ENCODE data around the gene JPH2.
"Not testable (repeated sequence)": the region's sequence is repeated elsewhere in the genome, so short reads cannot be mapped to it uniquely, and the experiment has no call there.

Gene JPH2

DNA sequence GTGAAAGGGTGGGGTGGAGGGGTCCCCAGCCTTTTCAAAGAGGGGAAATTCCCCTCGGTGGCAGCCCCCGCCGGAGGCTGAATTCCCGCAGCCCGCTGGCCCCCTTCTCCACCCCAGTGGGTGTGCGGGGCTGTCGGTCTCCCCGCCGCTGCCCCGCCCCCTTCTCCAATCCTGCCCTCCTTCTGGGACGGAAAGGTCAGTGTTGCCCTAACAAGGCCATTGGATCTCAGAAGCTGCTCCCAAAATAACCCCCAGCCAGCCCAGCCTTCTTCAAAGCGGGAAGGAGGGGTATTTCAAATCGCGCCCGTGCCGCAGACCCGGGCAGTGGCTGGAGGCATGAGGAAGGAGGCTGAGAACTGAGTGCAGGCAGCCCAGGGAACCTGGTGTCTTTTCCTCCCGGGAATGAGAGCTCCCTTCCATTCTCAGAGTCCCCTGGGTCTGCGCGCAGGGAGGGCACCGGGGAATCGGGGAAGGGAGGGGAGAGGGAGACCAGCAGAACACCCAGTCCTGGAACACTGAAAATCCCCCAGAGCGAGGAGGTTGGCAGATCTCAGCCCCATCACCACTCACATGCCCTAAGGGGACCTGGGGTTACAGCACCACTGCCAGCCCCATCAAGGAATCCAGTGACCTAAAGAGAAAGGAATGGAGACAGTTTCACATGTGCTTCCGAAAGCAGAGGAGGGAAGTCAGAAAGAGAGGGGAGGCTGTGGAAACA, at the start of gene JPH2:
JPH2 (minus strand) TSS at position 135 of the 718 bp plus-strand sequence. CDS start 483 bp downstream, outside the sequence.
- DNase-seq: no peak

DNA sequence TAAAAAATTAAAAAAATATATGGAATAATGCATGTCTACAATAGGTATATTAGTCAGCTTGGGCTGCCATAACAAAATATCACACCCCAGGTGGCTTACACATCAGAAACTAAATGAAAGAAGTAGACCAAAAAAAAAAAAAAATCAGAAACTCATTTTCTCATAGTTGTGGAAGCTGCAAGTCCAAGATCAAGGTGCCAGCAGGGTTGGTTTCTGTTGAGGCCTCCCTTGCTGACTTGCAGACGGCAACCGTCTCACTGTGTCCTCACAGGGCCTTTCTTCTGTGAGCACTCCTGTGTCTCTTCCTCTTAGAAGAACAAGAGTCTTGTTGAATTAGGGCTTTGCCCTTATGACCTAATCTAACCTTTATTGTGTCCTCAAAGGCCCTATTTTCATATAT, 48.7 kb upstream of the JPH2 start:
- DNase-seq: no peak

DNA sequence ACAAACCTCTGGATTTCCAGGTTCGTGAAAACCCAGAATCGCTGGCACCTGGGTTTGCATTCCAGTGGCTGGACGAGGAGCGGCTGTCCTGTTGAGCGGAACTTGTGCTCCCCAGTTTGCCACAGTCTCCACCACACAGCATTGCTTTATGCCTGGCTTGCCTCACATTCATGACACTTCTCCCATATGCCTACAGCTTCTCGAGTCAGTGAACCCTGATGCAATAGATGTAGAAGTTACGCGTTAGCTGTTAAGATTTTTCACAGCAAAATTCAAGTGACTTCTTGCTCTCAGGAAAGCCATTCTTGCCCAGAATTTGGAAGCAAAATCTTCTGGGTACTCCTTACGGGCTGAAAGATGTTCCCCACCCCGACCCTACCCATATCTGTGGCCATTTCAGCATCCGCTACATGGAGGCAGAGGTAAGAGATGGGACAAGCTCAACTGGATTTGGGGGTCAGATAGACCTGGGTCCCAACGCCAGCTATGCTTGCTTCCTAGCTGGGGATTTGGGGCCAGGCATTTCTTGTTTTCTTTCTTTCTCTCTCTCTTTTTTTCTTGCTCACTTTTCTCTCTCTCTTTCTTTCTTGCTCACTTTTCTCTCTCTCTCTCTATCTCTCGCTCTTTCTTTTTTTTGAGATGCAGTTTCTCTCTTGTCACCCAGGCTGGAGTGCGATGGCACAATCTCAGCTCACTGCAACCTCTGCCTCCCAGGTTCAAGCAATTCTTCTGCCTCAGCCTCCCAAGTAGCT, 47.8 kb upstream of the JPH2 start:
- no peak for DNase-seq

DNA sequence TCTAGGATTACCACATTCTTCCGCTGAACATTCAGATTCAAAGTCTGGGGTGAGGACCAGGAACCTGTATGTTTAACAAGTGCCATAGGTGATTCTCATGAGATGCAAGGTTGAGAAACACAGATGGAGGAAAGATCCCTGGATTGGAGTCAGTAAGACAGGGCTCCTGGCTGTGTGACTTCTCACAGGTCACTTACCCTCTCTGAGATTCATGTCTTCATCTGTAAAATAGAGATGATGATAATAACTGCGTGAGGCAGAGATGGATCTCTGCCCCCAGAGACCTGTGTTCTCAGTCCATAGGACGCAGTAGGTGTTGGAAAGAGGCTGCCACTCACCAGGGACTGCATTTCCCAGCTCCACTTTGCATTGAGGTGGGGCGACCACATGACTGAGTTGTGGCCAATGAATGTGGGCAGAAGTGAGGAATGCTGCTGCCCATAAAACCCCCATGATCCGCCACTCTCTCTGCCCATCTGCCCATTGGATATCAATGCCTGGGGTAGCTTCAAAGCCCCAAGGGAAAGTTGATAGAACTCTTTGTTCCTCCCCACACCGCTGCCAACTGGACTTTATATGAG, 46.5 kb upstream of the JPH2 start:
- DNase-seq: no peak

DNA sequence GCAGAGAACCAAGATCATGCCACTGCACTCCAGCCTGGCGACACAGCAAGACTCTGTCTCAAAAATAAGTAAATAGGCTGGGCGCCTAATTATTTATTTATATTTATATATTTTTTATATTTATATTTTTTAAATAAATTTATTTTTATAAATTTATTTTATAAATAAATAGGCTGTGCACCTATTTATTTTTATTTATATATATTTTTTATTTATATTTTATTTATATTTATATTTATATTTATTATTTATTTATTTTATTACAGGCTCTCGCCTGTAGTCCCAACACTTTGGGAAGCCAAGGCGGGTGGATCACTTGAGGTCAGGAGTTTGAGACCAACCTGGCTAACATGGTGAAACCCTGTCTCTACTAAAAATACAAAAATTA, 45.5 kb upstream of the JPH2 start:
- DNase-seq: not testable (repeated sequence)

DNA sequence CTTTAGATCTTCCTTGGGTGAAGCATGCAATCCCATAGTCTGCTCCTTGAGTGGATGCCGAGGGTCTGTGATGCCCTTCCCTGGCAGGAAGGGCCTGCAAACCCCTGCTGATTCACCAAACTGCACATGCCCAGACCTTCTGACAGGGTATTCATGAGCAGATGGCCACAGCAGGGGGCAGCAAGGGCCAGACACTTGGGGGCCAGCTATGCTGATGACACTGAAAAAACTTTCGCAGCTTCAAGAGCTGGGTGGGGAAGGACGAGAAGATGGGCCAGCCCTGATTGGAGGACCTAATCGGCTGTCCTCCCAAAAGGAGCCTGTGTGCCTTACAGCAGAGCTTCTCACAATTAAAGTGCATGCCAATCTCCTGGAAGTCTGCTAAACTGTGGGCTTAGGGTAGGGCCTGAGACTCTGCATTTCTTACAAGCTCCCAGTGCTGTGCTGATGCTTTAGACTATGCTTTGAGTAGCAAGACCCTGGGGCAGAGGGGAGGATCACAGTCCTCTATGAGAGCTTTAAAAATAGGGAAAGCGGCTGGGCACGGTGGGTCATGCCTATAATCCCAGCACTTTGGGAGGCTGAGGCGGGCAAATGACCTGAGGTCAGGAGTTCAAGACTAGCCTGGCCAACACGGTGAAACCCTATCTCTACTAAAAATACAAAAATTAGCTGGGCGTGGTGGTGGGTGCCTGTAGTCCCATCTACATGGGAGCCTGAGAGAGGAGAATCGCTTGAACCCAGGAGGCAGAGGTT, 44.9 kb upstream of the JPH2 start:
- DNase-seq: no peak

DNA sequence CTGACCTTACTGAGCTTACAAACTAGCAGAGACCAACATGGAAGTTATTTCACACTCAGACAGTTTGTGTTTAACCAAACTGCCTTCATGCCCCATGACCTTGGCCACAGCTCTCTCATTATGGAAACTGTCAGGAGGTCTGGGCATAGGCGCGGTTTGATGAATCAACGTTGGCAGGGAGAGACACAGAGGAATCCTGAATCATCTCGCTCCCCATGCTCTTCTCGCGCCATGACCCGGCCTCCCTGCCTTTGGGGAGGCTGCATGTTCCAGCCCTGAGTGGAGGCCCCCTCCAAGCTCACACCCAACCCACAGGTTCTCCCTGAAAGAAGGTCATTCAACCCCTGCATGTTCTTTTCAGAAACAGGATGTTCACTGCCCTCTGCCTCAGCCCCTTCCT, 44.2 kb upstream of the JPH2 start:
- no peak for DNase-seq

DNA sequence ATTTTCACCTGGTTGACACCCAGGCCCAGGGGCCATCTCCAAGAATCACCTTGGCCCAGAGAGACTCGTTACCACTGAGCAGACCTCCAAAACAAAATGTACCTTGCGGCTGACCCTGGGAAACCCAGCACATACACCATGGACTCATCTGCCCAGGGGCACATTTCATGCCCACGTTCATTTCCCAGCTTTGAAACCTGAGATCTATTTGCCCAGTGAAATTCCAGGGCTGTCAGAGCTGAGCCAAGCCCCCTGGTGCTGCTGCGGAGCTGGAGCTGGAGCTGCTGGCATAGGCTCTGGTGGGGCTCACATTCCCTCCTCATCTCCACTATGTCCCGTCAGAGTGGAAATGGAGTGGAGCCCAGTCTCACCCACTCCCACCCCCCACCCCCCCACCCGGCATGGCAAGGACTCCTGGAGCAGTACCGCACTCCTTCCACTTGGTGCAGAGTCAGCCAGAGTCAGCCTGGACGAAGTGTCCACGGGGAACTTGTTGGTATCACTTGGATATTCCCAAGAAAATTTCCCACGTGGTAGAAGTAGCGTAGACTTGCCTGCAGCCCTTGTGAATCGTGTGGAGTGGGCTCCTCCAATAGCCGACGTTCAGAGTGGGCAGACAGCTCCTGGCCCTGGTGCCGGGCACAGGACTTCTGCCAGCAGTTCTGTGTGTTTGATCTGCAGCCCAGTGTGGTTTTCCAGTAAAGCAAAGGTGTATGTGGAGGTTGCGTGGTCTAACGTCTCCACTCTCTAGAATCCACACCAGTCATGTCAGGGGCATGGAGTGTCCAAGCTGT, 41.7 kb upstream of the JPH2 start:
- DNase-seq: no peak

DNA sequence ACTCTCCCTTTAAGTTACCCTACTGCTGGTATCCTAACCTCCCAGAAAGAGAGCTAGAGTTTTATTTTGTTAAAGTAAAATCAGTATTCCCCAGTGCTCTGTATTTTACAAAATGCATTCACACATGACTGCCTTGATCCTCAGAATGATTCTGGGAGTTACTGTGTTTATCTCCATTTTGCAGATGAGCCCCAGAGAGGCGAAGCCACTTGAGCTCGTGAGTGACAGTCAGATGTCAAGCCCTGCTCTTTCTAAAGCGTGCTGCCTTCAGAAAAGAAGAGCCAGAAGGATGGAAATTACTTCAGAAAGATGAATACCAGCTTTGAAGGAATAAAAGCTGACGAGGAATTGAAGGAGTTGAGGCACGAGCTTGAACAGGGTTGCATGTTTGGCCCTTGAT, 37.6 kb upstream of the JPH2 start:
- no peak for DNase-seq

DNA sequence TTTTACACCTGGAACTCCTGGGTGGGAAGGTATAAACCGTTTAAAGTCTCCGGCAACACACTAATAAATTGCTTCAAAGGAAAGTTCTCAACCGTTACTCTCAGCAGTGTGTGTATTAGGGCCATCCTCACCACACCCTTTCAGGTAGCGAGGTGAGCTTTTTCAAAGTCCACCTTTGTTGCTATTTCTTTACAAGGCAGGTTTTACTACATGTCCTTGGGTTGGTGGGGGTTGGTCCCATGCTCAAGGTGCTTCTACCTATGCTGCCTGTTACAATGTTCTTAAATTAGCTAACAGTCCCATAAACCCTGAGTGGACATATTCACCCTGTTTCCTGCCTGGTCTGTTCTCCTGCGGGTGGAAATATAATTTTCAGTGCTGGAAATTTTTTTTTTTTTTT, 36.7 kb upstream of the JPH2 start:
- no peak for DNase-seq

DNA sequence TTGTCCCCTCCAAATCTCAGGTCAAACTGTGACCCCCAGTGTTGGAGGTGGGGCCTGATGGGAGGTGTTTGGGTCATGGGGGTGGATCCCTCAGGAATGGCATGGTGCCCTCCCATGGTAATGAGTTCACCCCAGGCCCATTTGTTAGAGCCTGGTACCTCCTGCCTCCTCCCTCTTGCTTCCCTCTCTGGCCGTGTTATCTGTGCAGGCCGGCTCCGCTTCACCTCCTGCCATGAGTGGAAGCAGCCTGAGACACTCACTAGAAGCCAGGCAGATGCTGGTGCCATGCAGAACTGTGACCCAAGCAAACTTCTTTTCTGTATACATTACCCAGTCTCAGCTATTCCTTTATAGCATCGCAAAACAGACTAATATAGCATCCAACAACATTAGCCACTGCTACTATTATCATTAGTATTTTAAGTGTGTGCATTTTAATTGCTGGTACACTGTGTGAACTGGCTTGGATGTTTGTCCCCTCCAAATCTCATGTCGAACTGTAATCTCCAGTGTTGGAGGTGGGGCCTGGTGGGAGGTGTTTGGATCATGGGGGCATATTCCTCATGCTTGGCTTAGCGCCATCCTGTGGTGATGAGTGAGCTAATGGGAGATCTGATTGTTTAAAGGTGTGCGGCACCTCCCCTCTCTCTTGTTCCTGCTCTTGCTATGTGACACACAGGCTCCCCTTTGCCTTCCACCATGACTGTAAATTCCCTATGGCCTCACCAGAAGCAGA, 35.8 kb upstream of the JPH2 start:
- DNase-seq: no peak

DNA sequence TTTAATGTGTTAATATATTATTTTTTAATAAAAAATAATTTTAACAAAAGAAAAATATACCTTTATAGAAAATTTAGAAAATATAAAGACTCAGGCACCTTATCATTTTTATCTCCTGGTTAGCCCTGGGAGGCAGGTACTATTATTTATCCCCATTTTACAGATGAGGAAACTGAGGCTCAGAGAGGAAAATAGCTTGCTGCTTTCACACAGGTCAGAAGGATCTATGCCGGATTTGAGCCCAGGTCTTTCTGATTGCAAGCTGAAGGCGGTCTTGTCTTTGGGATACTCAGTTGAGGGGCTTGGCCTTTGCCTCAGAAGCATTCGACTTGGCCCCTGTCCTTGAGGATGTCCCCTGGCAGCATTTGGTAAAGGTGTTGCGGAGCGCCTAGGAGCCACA, 35.0 kb upstream of the JPH2 start:
- no peak for DNase-seq

DNA sequence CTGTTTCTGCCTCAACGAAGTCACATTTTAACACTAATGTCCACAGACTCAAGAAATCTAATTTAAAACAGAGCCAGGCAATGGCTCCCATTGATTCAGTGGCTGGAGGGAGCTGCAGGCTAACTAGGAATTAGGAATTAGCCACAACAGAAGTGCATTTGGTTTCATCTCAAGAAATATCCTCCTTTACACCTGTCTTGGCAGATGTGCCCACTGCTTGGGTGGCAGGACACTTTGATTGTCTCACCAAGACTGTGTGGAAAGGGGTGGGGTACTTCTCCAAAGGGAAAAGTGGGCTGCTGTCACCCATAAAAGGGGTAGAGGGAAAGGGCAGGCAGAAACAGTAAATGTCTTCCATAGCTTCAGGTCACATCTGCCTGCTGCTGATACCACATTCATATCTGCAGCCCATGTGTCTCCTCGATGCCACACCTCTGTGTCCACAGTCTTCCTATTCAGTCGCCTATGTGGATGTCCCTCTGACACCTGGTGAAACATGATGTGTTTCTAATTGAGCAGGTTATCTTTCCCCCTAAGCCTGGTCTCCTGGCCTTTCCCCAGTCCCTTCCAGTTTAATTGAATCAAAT, 34.5 kb upstream of the JPH2 start:
- DNase-seq: no peak

DNA sequence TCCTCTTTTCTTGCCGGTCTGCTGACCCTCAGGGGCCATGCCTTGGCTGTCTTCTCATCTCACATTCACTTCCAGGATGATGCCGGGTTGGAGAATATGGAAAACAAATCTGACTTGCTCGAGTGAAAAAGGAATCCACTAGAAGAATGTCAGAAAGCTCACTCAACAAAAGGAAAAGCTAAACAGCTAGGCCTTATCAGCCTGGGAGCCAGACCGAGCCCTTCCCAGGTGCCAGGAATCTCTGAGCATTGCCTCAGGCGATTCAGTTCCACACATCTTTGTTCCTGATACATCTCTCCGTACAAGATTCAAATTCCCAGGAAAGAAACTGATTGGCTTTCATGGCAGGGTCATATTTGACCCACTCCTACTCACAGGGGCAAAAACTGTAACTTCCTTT, 32.8 kb upstream of the JPH2 start:
- no peak for DNase-seq

DNA sequence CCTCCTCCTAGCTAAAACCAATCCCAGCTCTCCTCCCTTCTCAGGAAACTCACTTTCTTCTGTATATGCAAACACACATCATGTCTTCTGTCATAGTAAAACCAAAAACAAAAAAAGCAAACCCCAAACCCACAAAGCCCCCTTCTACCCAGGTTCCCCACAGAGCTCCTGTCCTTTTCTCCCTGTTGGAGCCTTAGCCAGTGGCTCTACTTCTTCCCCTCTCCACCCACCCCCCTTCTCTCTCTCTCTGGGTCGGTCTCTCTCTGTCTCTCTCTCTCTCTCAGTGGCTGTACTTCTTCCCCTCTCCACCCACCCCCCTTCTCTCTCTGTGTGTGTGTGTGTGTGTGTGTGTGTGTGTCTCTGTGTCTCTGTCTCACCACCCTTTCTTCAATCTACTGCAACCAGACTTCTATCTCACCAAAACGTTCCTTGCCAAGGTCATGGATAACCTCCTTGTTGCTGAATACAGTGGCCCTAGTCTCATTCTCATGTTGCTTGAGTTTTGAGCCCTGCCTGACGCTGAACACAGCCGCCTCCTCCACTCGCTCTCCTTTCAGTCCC, 32.3 kb upstream of the JPH2 start:
- peak; percentile 70 for DNase-seq

DNA sequence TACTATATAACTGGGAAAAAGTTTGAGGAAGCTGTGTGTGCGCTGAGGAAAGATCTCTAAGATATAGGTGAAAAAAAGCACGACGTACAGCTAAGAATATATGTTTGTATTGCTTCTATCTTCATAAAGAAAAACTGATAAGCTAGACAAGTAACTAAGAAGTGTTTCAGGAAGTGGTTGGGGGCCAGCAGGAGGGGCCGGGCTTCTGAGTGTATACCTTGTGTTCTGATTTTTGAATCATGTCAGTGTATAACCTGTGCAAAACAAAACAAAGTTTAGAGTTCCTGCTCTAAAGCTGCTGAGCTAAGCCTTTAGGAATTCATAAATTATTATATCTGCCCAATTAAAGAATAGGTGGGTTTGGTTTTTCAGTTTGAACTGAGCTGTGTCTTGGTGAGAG, 31.5 kb upstream of the JPH2 start:
- peak; percentile 81 for DNase-seq

DNA sequence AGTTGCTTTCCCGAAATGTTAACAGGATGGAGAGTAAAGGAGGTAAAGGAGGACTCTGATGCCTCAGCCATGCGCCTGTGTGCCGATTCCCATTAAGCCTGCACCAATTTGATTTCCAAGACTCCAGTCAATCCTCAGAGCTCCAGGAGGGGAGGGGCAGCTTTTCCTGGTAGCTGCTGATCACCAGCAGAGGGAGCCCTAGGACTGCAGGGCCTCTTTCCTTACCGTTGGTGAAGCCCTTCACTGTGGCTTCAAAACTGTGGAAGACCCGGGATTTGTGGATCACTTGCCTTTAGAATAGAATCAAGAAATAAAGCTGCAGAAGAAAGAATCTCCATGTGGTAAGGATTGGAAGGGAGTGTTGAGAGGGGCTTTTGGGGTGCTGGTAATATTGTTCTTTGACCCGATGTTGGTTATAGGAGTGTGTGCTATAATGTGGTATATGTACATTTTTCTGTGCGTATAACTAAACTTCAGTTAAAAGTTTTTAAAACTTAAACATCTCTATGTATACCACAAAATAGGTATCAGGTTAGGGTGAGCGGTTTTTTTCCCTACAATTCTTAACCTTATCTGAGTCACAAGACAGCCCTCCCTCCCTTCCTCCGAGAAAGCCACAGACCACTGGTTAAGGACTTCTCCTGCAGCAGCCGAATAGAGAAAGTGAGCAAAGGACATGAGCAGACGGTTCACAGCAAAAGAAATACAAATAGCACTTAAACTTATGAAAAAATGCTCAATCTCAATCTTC, 30.5 kb upstream of the JPH2 start:
- peak; percentile 80 for DNase-seq

DNA sequence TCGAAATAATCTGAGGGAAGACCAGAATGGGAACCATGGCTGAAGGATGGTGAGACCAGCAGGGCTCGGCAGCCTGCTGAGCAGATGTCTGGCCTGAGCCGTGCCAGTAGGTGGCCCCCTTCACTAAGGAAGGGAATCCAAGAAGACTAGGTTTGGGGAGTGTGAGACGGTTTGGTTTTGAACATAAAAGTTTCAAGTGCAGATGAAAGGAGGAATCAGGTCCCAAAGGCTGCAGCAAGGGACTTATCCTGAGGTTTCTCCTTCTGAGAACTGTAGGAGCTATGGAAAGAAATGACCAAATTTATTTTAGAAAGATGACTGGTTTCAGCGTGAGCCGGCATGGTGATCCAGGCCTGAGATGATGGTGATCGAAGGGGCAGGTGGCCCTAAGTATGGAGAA, 28.1 kb upstream of the JPH2 start:
- peak; percentile 84 for DNase-seq

DNA sequence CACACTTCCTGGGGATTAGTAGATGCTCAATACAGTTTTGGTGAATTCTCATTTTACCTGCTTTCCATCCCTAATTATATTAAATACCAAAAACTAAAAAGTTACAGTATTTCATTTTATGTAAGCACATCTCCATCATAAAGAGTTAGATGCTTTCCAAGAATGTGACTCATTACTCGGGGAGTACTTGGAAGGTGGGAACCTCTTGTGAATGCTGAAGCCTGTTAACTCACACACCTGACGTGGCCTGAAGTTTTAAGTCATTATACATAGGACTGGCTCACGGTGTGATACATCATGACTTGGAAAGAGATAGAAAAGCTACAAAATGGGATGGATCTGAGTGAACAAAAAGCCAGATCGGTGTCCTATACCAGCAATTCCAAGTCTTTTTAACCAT, 25.8 kb upstream of the JPH2 start:
- DNase-seq: no peak
